Fibroblast of mammary gland (primary cell): ENCODE results near the gene MFN2.

Experiments used
- DNase-seq: peaks from one replicate; pipeline ENCODE4 v3.0.0-alpha.2; 2010; ENCODE audit warnings: low read depth
- H3K4me3 ChIP-seq: 2 replicates; pipeline ENCODE4 v1.5.1; 2011; ENCODE audit warnings: low read depth, mild to moderate bottlenecking, low read length, moderate library complexity; ENCODE audit not compliant: control insufficient read depth
- CTCF ChIP-seq: conservative IDR thresholded peaks from 2 replicates; pipeline ENCODE4 v1.5.1; 2011; ENCODE audit warnings: low read depth, low read length, inconsistent platforms; ENCODE audit not compliant: control insufficient read depth, insufficient read depth

The MFN2 gene

GRCh38 chr1:11982010-11982392, 1.8 kb downstream of the MFN2 start:
- peak; percentile 42 for DNase-seq
- no peak overlapping the region for H3K4me3 ChIP-seq
- TF ChIP-seq CTCF: peak; percentile 37

GRCh38 chr1:11984121-11984520, 3.9 kb downstream of the MFN2 start:
- DNase-seq: no peak
- no peak for TF ChIP-seq CTCF
- no peak overlapping the region for H3K4me3 ChIP-seq

GRCh38 chr1:11984576-11984975, 4.3 kb downstream of the MFN2 start:
- no peak for TF ChIP-seq CTCF
- H3K4me3 ChIP-seq: no peak overlapping the region

DNA sequence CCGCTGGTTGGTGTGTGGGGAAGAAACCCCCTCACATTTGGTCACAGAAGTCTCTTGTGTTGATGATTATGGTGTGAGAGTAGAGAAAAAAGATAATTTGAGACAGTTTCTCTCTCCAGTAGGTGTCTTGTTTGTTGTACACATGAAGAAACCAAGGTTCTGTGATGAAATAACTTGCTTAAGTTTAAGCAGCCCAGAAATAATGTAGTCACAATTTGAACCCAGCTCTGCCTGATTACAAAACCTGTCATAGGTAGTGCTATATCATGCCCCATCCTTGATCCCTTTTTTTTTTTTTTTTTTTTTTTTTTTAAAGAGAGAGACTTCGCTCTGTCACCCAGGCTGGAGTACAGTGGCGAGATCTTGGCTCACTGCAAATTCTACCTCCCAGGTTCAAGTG, 4.9 kb downstream of the MFN2 start:
- no peak for TF ChIP-seq CTCF
- DNase-seq: no peak
- no peak overlapping the region for H3K4me3 ChIP-seq

More at GRCh38 chr1:11984576-11984975, 4.3 kb downstream of the MFN2 start:
- DNase-seq: no peak

DNA sequence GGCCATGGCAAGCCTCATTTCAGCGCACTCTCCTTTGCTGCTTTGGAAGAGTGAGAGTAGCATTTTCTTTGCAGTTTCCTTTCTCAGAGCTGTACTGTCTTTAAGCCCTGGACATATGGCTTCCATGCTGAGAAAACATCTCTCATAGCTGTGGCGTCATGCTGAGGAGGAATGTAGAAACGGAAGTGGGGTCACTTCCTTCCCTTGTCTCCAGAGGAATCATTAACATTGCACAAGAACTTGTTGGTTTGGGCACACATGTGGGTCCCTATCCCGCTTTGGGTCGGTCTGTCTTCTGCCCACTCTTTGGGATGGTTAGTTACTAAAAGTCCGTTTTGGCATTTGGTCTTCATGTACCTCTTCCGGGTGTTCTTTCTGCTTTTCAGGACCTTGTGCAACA, 5.6 kb downstream of the MFN2 start:
- no peak for TF ChIP-seq CTCF
- DNase-seq: peak; percentile 72
- H3K4me3 ChIP-seq: no peak overlapping the region

GRCh38 chr1:11989669-11990068, 9.4 kb downstream of the MFN2 start:
- no peak overlapping the region for H3K4me3 ChIP-seq
- no peak for DNase-seq

More at GRCh38 chr1:11989669-11990068, 9.4 kb downstream of the MFN2 start:
- TF ChIP-seq CTCF: no peak
